ENCODE data around the gene TRAF5. TPM values are rescaled to one million over a fixed set of nuclear protein-coding genes. Genes with fewer than 3 reads are reported as not detected.

The TRAF5 gene
- total RNA-seq, 1 experiment from 2014 or later: 22.2 TPM

- H3K27ac Mint-ChIP-seq: 0 out of 2 replicates have a peak overlapping the region, but pooled peaks have one; percentile 51
- POLR2A ChIA-PET: no interaction called here
- CTCF ChIA-PET: interaction anchor here (0.6 kb wide), 1 partner anchor 101 kb away, joined by 3 read pairs; no protein-coding TSS in a partner anchor
Observed at GRCh38 chr1:211375146-211375818, 48.6 kb downstream of the TRAF5 start.

More at GRCh38 chr1:211375146-211375818, 48.6 kb downstream of the TRAF5 start:
- Mint-ChIP-seq H3K36me3 (peaks cover 13% of the 10 kb centered on the region), H3K4me3 (no peak overlapping the region), H3K27me3 (ENCODE audit: low read depth) (no peaks in the 10 kb centered on the region), H3K9me3 (no peaks in the 10 kb centered on the region), H3K4me1 (peaks cover 47% of the 10 kb centered on the region)
- no peak for DNase-seq (ENCODE audit: low spot score)
- peak; percentile 14; the same call in 1 of the 2 replicates for ATAC-seq
- no peak for TF ChIP-seq NR1H2 (CRISPR knock-in tag; IDR thresholded peaks at IDR 0.05)
- TF ChIP-seq FOXP4 (CRISPR knock-in tag; IDR thresholded peaks at IDR 0.05): no peak
- no peak for TF ChIP-seq NR2C2 (CRISPR knock-in tag; IDR thresholded peaks at IDR 0.05)
- no peak for TF ChIP-seq ZNF232 (CRISPR knock-in tag; IDR thresholded peaks at IDR 0.05)
- no peak for TF ChIP-seq ZNF281 (CRISPR knock-in tag; IDR thresholded peaks at IDR 0.05)
- no peak for TF ChIP-seq MYBL2 (CRISPR knock-in tag; IDR thresholded peaks at IDR 0.05)
- TF ChIP-seq ZNF396 (CRISPR knock-in tag; IDR thresholded peaks at IDR 0.05; ENCODE audit: borderline replicate concordance): no peak
- no peak for TF ChIP-seq GTF2I (CRISPR knock-in tag; conservative IDR thresholded peaks at IDR 0.05)
- TF ChIP-seq ZNF425 (CRISPR knock-in tag; conservative IDR thresholded peaks at IDR 0.05): no peak
- TF ChIP-seq NFYB (CRISPR knock-in tag; conservative IDR thresholded peaks at IDR 0.05; ENCODE audit: low read depth): no peak
- TF ChIP-seq ZNF138 (CRISPR knock-in tag; conservative IDR thresholded peaks at IDR 0.05): no peak
- TF ChIP-seq RORB (CRISPR knock-in tag; IDR thresholded peaks at IDR 0.05): no peak
- TF ChIP-seq FOXJ3 (CRISPR knock-in tag; IDR thresholded peaks at IDR 0.05; ENCODE audit: borderline replicate concordance): no peak
- no peak for TF ChIP-seq CDX4 (CRISPR knock-in tag; IDR thresholded peaks at IDR 0.05; ENCODE audit: borderline replicate concordance)
- no peak for TF ChIP-seq ZBTB43 (CRISPR knock-in tag; IDR thresholded peaks at IDR 0.05)
- no peak for TF ChIP-seq OVOL2 (CRISPR knock-in tag; IDR thresholded peaks at IDR 0.05; ENCODE audit: borderline replicate concordance)
- no peak for TF ChIP-seq JUN (CRISPR knock-in tag; IDR thresholded peaks at IDR 0.05)
- TF ChIP-seq USF1 (CRISPR knock-in tag; IDR thresholded peaks at IDR 0.05): no peak
- TF ChIP-seq TEAD1 (CRISPR knock-in tag; IDR thresholded peaks at IDR 0.05): no peak
- no peak for TF ChIP-seq ZNF219 (CRISPR knock-in tag; IDR thresholded peaks at IDR 0.05; ENCODE audit: borderline replicate concordance)
